AG04450 (cell line): ENCODE results near the gene KBTBD13. TPM values are rescaled to one million over a fixed set of nuclear protein-coding genes. Genes with fewer than 3 reads are reported as not detected.

Source experiments
- CTCF ChIA-PET: fragments of 300-600, 350-600 bp; formaldehyde crosslinking; extraction: SDS; loops from one replicate; lab custom pipeline; 2022; ENCODE audit warnings: antibody characterized with exemption, inconsistent platforms; lab: Charles Lee
- POLR2A ChIA-PET: fragments of 350-600 bp; formaldehyde crosslinking; extraction: SDS; loops from one replicate; lab custom pipeline; 2021; ENCODE audit warnings: antibody characterized with exemption, inconsistent platforms; lab: Yijun Ruan, JAX
- DNase-seq: peaks from one replicate; pipeline ENCODE4 v3.0.0-alpha.2; 2011; ENCODE audit warnings: low read depth, low spot score
- H3K27ac ChIP-seq: one replicate; pipeline ENCODE4 v1.5.1; 2012; ENCODE audit warnings: low read depth, low read length, control low read depth
- H3K27me3 ChIP-seq: one replicate; pipeline ENCODE4 v1.6.0; 2012; ENCODE audit warnings: low read length; ENCODE audit not compliant: control insufficient read depth, insufficient read depth
- H3K4me3 ChIP-seq: 2 replicates; pipeline ENCODE4 v1.5.1; 2011; ENCODE audit warnings: mild to moderate bottlenecking, low read depth, low read length, control low read depth
- H3K9me3 ChIP-seq: 2 replicates; pipeline ENCODE4 v1.5.1; 2012; ENCODE audit warnings: low read length; ENCODE audit not compliant: control insufficient read depth, insufficient read depth
- CTCF ChIP-seq: IDR thresholded peaks from 2 replicates; pipeline ENCODE4 v1.5.1; 2011; ENCODE audit warnings: low read depth, low read length, control low read depth, inconsistent platforms
- polyA plus RNA-seq: library from polyadenylated mRNA; depleted of rRNA; stranded (reverse); fragments of >200 nt; gene quantifications from 2 replicates; pipeline ENCODE4 v1.2.3, GENCODE V29; 2011

KBTBD13 gene
- polyA plus RNA-seq, 1 experiment: not detected

GRCh38 chr15:65101411-65101890, 24.9 kb downstream of the KBTBD13 start:
- POLR2A ChIA-PET: interaction anchor here (0.6 to 1.1 kb wide), 6 partner anchors 12 to 511 kb away, joined by 3 to 5 read pairs (median 4); partner anchors contain the start of gene CLPX
- no peak overlapping the region for H3K4me3 ChIP-seq
- peak; percentile 36 for DNase-seq

GRCh38 chr15:65101891-65102708, 25.6 kb downstream of the KBTBD13 start:
- Histone ChIP-seq H3K27ac (no peak overlapping the region), H3K27me3 (no peaks in the 10 kb centered on the region), H3K4me3 (no peak overlapping the region), H3K9me3 (no peaks in the 10 kb centered on the region)
- DNase-seq: no peak
- ChIA-PET POLR2A (interaction anchor here (0.8 to 1.1 kb wide), 5 partner anchors 12 to 83 kb away, joined by 3 to 5 read pairs (median 4); partner anchors contain the start of gene CLPX), CTCF (interaction anchor here (0.5 to 4.0 kb wide), 39 partner anchors 8 to 412 kb away, joined by 3 to 127 read pairs (median 5); partner anchors contain the start of genes RASL12, SLC51B and UBAP1L)
- no peak for TF ChIP-seq CTCF

More at GRCh38 chr15:65101411-65101890, 24.9 kb downstream of the KBTBD13 start:
- CTCF ChIA-PET: interaction anchor here (0.5 to 4.0 kb wide), 40 partner anchors 8 to 411 kb away, joined by 3 to 127 read pairs (median 5); partner anchors contain the start of genes RASL12, SLC51B and UBAP1L
- no peak overlapping the region for H3K27ac ChIP-seq
- no peaks in the 10 kb centered on the region for H3K9me3 ChIP-seq
- no peaks in the 10 kb centered on the region for H3K27me3 ChIP-seq
- peak; percentile 93 for TF ChIP-seq CTCF

- H3K27ac ChIP-seq: no peak overlapping the region
- no peak for TF ChIP-seq CTCF
- no peak overlapping the region for H3K4me3 ChIP-seq
- DNase-seq: no peak
- ChIA-PET POLR2A (interaction anchor here (0.6 kb wide), 1 partner anchor 69 kb away, joined by 5 read pairs; no protein-coding TSS in a partner anchor), CTCF (interaction anchor here (0.5 to 4.0 kb wide), 9 partner anchors 12 to 619 kb away, joined by 3 to 127 read pairs (median 3); no protein-coding TSS in a partner anchor)
- H3K9me3 ChIP-seq: no peaks in the 10 kb centered on the region
- no peaks in the 10 kb centered on the region for H3K27me3 ChIP-seq
Measured at GRCh38 chr15:65102912-65103311, 26.4 kb downstream of the KBTBD13 start.

- DNase-seq: no peak
- no peak for TF ChIP-seq CTCF
- Histone ChIP-seq H3K27me3 (no peaks in the 10 kb centered on the region), H3K27ac (no peak overlapping the region), H3K4me3 (no peak overlapping the region), H3K9me3 (no peaks in the 10 kb centered on the region)
- POLR2A ChIA-PET: no interaction called here
- CTCF ChIA-PET: interaction anchor here (1.1 kb wide), 1 partner anchor 71 kb away, joined by 3 read pairs; no protein-coding TSS in a partner anchor
Measured at GRCh38 chr15:65105038-65105437, 28.5 kb downstream of the KBTBD13 start.
